Glomerular visceral epithelial cell (primary cell): ENCODE measurements around the gene USP47.

ENCODE experiments used
- DNase-seq: peaks from one replicate; pipeline ENCODE4 v3.0.0-alpha.2; 2016; ENCODE audit errors: extremely low spot score

Gene USP47

GRCh38 chr11:11998091-11998781 is 156.5 kb downstream of the USP47 start:
- DNase-seq = peak; percentile 81

- no peak for DNase-seq
These were observed 159.4 kb downstream of the USP47 start for GRCh38 chr11:12001186-12001585.

- no peak for DNase-seq
These were observed 161.6 kb downstream of the USP47 start for GRCh38 chr11:12003336-12003735.

- no peak for DNase-seq
These were observed 162.0 kb downstream of the USP47 start for GRCh38 chr11:12003815-12004214.

GRCh38 chr11:12005061-12005460 is 163.3 kb downstream of the USP47 start:
- no peak for DNase-seq

GRCh38 chr11:12005476-12005875 is 163.7 kb downstream of the USP47 start:
- DNase-seq = no peak

- DNase-seq = no peak
These were observed 164.9 kb downstream of the USP47 start for GRCh38 chr11:12006552-12007229.

- DNase-seq = no peak
These were observed 165.4 kb downstream of the USP47 start for GRCh38 chr11:12007230-12007593.

- DNase-seq = peak; percentile 26
These were observed 166.3 kb downstream of the USP47 start, which contains the start of gene DKK3 for GRCh38 chr11:12007769-12008737. Gene DKK3 (minus strand): TSS chr11:12008626. CDS start chr11:12008582, 44 bp downstream.
